HepG2 (cell line): ENCODE measurements around the gene NEAT1. TPM values are rescaled to one million over a fixed set of nuclear protein-coding genes. Genes with fewer than 3 reads are reported as not detected.

ENCODE experiments used
- BCL6 ChIP-seq: IDR thresholded peaks from 2 replicates; pipeline ENCODE4 v1.6.1; 2016; ENCODE audit warnings: missing genetic modification reagents, missing compliant biosample characterization
- E2F5 ChIP-seq: sonication (generic); formaldehyde crosslinking; conservative IDR thresholded peaks from 2 replicates; pipeline ENCODE4 v1.4.0; 2020; ENCODE audit warnings: missing genetic modification reagents
- ETV6 ChIP-seq: sonication (generic); formaldehyde crosslinking; conservative IDR thresholded peaks from 2 replicates; pipeline ENCODE4 v1.4.0; 2020; ENCODE audit warnings: missing genetic modification reagents
- HNRNPH1 ChIP-seq: fragments of 200-400 bp; formaldehyde crosslinking; optimal IDR thresholded peaks from 2 replicates; pipeline ENCODE3; 2017; ENCODE audit warnings: mild to moderate bottlenecking, low read depth, low read length
- HNRNPL ChIP-seq: fragments of 200-400 bp; formaldehyde crosslinking; IDR thresholded peaks from 2 replicates; pipeline ENCODE4 v1.6.1; 2017; ENCODE audit warnings: mild to moderate bottlenecking, low read depth, low read length
- NR2F6 ChIP-seq, 2 experiments: IDR thresholded peaks; 2 replicates each; pipeline ENCODE4 v1.6.1; 2016; ENCODE audit warnings: antibody characterized with exemption in 1 of 2, mild to moderate bottlenecking in 1 of 2
- POLR2A ChIP-seq, 2 experiments: IDR thresholded peaks; 2 replicates each; pipeline ENCODE4 v1.6.1; 2011; ENCODE audit warnings: low read depth in 2 of 2, low read length in 2 of 2, mild to moderate bottlenecking in 1 of 2, moderate library complexity in 1 of 2; ENCODE audit not compliant: insufficient read depth in 1 of 2
- POLR2G ChIP-seq: fragments of 200-400 bp; formaldehyde crosslinking; IDR thresholded peaks from 2 replicates; pipeline ENCODE4 v1.6.1; 2018; ENCODE audit warnings: mild to moderate bottlenecking, low read depth, low read length, moderate library complexity
- RBAK ChIP-seq: sonication (generic); formaldehyde crosslinking; IDR thresholded peaks from 2 replicates; pipeline ENCODE4 v1.5.1; 2020; ENCODE audit warnings: mild to moderate bottlenecking, missing genetic modification reagents
- RBFOX2 ChIP-seq: fragments of 200-400 bp; formaldehyde crosslinking; IDR thresholded peaks from 2 replicates; pipeline ENCODE4 v1.6.1; 2017; ENCODE audit warnings: low read depth, mild to moderate bottlenecking, low read length
- SSRP1 ChIP-seq: IDR thresholded peaks from 2 replicates; pipeline ENCODE4 v1.6.1; 2016; ENCODE audit warnings: control low read depth
- ZBTB2 ChIP-seq: sonication (generic); formaldehyde crosslinking; IDR thresholded peaks from 2 replicates; pipeline ENCODE4 v1.8.0; 2022; ENCODE audit warnings: low read depth, missing genetic modification reagents
- ZBTB49 ChIP-seq: sonication (generic); formaldehyde crosslinking; IDR thresholded peaks from 2 replicates; pipeline ENCODE4 v1.4.0; 2020; ENCODE audit warnings: missing genetic modification reagents, borderline replicate concordance
- ZFX ChIP-seq: sonication (generic); formaldehyde crosslinking; IDR thresholded peaks from 2 replicates; pipeline ENCODE4 v1.4.0; 2020; ENCODE audit warnings: mild to moderate bottlenecking, low read depth, missing genetic modification reagents, moderate library complexity
- ZFYVE20 ChIP-seq: sonication (generic); formaldehyde crosslinking; IDR thresholded peaks from 2 replicates; pipeline ENCODE4 v1.8.0; 2023; ENCODE audit warnings: low read depth, mild to moderate bottlenecking, moderate library complexity, missing genetic modification reagents, borderline replicate concordance
- ZIK1 ChIP-seq: sonication (generic); formaldehyde crosslinking; IDR thresholded peaks from 2 replicates; pipeline ENCODE4 v1.5.0; 2020; ENCODE audit warnings: mild to moderate bottlenecking, low read depth, missing genetic modification reagents, borderline replicate concordance
- ZNF136 ChIP-seq: sonication (generic); formaldehyde crosslinking; IDR thresholded peaks from 2 replicates; pipeline ENCODE4 v1.8.1; 2022; ENCODE audit warnings: low read depth, mild to moderate bottlenecking, moderate library complexity, missing genetic modification reagents
- ZNF276 ChIP-seq: sonication (generic); formaldehyde crosslinking; IDR thresholded peaks from 2 replicates; pipeline ENCODE4 v1.4.0; 2020; ENCODE audit warnings: mild to moderate bottlenecking, low read depth, missing genetic modification reagents
- ZNF558 ChIP-seq: sonication (generic); formaldehyde crosslinking; IDR thresholded peaks from 2 replicates; pipeline ENCODE4 v1.9.0; 2022; ENCODE audit warnings: mild to moderate bottlenecking, missing genetic modification reagents, borderline replicate concordance
- ZNF589 ChIP-seq: sonication (generic); formaldehyde crosslinking; conservative IDR thresholded peaks from 2 replicates; pipeline ENCODE4 v1.8.0; 2022; ENCODE audit warnings: mild to moderate bottlenecking, moderate library complexity, missing genetic modification reagents
- ZNF704 ChIP-seq: sonication (generic); formaldehyde crosslinking; IDR thresholded peaks from 2 replicates; pipeline ENCODE4 v1.8.1; 2023; ENCODE audit warnings: mild to moderate bottlenecking, inconsistent platforms, moderate library complexity, missing genetic modification reagents, borderline replicate concordance
- polyA plus RNA-seq, 8 experiments: library from polyadenylated mRNA; depleted of rRNA in 3 of 8; stranded (reverse) in 7 of 8; unstranded in 1 of 8; fragments of >200 nt; fragmentation: Illumina TruSeq in 4 of 8; extraction: Trizol in 4 of 8; gene quantifications; 2 replicates each; pipeline versions ENCODE4 v1.2.1 to v1.2.3, GENCODE V29; 2011 to 2016; ENCODE audit warnings: low read depth in 4 of 8, missing spikeins in 1 of 8, mixed read lengths in 1 of 8; ENCODE audit not compliant: insufficient read depth in 1 of 8
- total RNA-seq, 5 experiments: library from RNA; depleted of rRNA; stranded (reverse); fragments of >200 nt; fragmentation: Illumina TruSeq; extraction: Trizol; gene quantifications; 2 replicates each; pipeline ENCODE4 v1.2.3, GENCODE V29; 2016; ENCODE audit warnings: low read depth in 1 of 5

The NEAT1 gene
- total and polyA plus RNA-seq, 2 of the 13 experiments (the other 11 are each of a cell fraction or from before 2014, with no cell fraction given) = 20.5 to 41.2 TPM

- peak; percentile 20; the same call in 1 of the 2 replicates for TF ChIP-seq POLR2G
- no peak for TF ChIP-seq ZFYVE20 (CRISPR knock-in tag)
- no peak for TF ChIP-seq ETV6 (CRISPR knock-in tag)
- 0 out of 2 replicates have a peak, but pooled peaks have one; percentile 3 for TF ChIP-seq ZFX (CRISPR knock-in tag)
- TF ChIP-seq ZBTB2 (CRISPR knock-in tag) = no peak
- TF ChIP-seq ZIK1 (CRISPR knock-in tag) = no peak
- TF ChIP-seq ZNF704 (CRISPR knock-in tag) = no peak
- no peak for TF ChIP-seq ZNF276 (CRISPR knock-in tag)
- no peak for TF ChIP-seq NR2F6 (IDR thresholded peaks at IDR 0.05)
- TF ChIP-seq NR2F6 (CRISPR knock-in tag; IDR thresholded peaks at IDR 0.05) = no peak
- no peak for TF ChIP-seq BCL6 (CRISPR knock-in tag)
- no peak for TF ChIP-seq E2F5
- no peak for TF ChIP-seq ZNF558
- no peak for TF ChIP-seq ZNF589 (CRISPR knock-in tag)
- TF ChIP-seq HNRNPH1 = peak; percentile 73
- no peak for TF ChIP-seq RBAK (CRISPR knock-in tag)
- TF ChIP-seq ZNF136 (CRISPR knock-in tag) = no peak
- peak in 1 of 2 experiments; percentile 59; a peak in 2 of 4 replicates for TF ChIP-seq POLR2A (IDR thresholded peaks at IDR 0.05; ENCODE audit: insufficient read depth in 1 of 2, low read depth in 2 of 2, low read length in 2 of 2)
- peak; percentile 26; the same call in 1 of the 2 replicates for TF ChIP-seq SSRP1 (CRISPR knock-in tag)
- TF ChIP-seq ZBTB49 = no peak
- TF ChIP-seq RBFOX2 = peak; percentile 89
- TF ChIP-seq HNRNPL = peak; percentile 30; the same call in 1 of the 2 replicates
Measured at GRCh38 chr11:65444314-65445051, 21.9 kb downstream of the NEAT1 start (continued).
